ENCODE data around the gene PPP1R27.

PPP1R27 gene

DNA sequence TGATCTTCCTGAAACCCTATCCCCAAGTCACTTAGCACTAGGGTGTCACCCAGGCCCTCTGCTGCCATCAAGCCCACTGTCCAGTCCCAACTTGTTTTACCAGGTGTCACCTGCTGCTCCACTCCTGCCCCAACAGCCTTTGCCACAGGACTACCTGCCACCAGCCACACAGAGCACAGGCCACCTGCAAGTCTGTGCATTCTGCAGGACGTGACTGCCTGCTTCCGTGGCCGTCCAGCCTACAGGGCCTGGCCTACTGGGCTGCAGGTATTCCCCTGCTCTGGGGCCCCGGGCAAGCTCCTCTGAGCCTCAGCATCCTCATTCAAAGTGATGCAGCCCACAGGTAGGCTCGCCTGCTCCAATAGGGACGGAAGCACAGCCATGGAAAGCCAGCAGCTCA is 5.0 kb downstream of the PPP1R27 start:
- no peak overlapping the region for H3K9ac ChIP-seq
- H3K79me2 ChIP-seq (ENCODE audit: insufficient read depth, low read depth), result peaks cover 9% of the 10 kb centered on the region; the same call in 1 of the 2 replicates
- TF ChIP-seq, protein P1, sequence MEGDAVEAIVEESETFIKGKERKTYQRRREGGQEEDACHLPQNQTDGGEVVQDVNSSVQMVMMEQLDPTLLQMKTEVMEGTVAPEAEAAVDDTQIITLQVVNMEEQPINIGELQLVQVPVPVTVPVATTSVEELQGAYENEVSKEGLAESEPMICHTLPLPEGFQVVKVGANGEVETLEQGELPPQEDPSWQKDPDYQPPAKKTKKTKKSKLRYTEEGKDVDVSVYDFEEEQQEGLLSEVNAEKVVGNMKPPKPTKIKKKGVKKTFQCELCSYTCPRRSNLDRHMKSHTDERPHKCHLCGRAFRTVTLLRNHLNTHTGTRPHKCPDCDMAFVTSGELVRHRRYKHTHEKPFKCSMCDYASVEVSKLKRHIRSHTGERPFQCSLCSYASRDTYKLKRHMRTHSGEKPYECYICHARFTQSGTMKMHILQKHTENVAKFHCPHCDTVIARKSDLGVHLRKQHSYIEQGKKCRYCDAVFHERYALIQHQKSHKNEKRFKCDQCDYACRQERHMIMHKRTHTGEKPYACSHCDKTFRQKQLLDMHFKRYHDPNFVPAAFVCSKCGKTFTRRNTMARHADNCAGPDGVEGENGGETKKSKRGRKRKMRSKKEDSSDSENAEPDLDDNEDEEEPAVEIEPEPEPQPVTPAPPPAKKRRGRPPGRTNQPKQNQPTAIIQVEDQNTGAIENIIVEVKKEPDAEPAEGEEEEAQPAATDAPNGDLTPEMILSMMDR (conservative IDR thresholded peaks at IDR 0.05; ENCODE audit: low read depth, low read length), result no peak
- H3K4me2 ChIP-seq, result no peak overlapping the region
- H3K4me3 ChIP-seq (IDR thresholded peaks at IDR 0.05; ENCODE audit: insufficient read depth, low read depth, low read length), result no peak overlapping the region
- H4K20me1 ChIP-seq (ENCODE audit: insufficient read depth), result no peaks in the 10 kb centered on the region
- H3K36me3 ChIP-seq (ENCODE audit: insufficient read depth), result no peaks in the 10 kb centered on the region
- no peak overlapping the region for H2AFZ ChIP-seq (ENCODE audit: low read depth)
- H3K27ac ChIP-seq, result no peak overlapping the region
- peaks cover 28% of the 10 kb centered on the region for H3K4me1 ChIP-seq (ENCODE audit: low read depth, poor library complexity, severe bottlenecking)
- no peaks in the 10 kb centered on the region for H3K27me3 ChIP-seq (ENCODE audit: insufficient read depth, low read depth)

DNA sequence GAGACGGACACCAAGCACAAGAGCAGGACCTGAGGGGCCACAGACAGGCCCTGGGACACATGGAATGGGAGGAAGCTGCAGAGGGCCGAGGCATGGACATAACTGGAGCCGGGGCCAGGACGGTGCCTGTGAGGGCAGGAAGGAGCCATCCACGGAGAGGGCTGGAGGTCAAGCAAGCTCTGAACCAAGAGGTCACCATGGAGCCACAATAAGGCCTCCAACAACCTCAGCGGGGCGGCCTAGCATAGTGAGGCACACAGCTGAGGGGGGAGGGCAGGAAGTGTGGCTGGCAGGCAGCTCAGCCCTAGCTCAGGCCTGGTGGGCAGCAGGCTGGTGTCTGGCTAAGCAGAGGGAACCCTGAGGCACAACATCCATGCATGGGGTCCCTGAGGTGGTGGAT is 6.2 kb downstream of the PPP1R27 start:
- H3K9ac ChIP-seq, result no peak overlapping the region
- H2AFZ ChIP-seq (ENCODE audit: low read depth), result no peak overlapping the region
- no peaks in the 10 kb centered on the region for H3K36me3 ChIP-seq (ENCODE audit: insufficient read depth)
- no peak overlapping the region for H3K4me3 ChIP-seq (IDR thresholded peaks at IDR 0.05; ENCODE audit: insufficient read depth, low read depth, low read length)
- no peaks in the 10 kb centered on the region for H4K20me1 ChIP-seq (ENCODE audit: insufficient read depth)
- H3K27ac ChIP-seq, result no peak overlapping the region
- H3K4me2 ChIP-seq, result no peak overlapping the region
- TF ChIP-seq, protein P1 (conservative IDR thresholded peaks at IDR 0.05; ENCODE audit: low read depth, low read length), result no peak
- no peaks in the 10 kb centered on the region for H3K27me3 ChIP-seq (ENCODE audit: insufficient read depth, low read depth)
- no peaks in the 10 kb centered on the region for H3K79me2 ChIP-seq (ENCODE audit: insufficient read depth, low read depth)
- peaks cover 21% of the 10 kb centered on the region for H3K4me1 ChIP-seq (ENCODE audit: low read depth, poor library complexity, severe bottlenecking)

DNA sequence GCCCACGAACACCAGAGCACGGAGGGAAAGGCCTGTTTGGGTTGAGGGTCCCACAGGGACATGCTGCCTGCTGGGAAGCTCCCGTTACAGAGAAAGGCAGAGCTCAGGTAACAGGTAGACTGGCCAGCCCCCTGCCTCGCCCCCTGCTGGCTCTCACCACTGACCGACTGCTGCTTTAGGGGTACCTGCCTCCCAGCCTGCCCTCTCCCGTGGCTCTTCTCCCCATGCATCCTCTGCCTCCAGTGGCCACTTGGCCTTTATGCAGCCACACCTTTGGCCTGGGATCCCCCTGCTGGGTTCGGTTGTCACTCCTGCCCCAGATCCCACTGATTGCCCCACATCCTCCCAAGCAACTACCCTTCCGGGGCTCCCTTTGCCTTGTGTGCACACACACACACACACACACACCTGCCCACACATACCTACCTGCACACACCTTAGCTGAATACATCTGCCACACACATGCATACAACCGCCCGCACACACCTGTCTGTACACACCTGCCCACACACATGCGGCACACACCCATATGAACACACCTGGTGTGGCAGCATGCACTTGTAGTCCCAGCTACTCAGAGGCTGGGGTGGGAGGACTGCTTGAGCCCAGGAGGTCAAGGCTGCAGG is 8.9 kb downstream of the PPP1R27 start:
- no peak overlapping the region for H3K27ac ChIP-seq
- H3K4me1 ChIP-seq (ENCODE audit: low read depth, poor library complexity, severe bottlenecking), result peaks cover 5% of the 10 kb centered on the region

DNA sequence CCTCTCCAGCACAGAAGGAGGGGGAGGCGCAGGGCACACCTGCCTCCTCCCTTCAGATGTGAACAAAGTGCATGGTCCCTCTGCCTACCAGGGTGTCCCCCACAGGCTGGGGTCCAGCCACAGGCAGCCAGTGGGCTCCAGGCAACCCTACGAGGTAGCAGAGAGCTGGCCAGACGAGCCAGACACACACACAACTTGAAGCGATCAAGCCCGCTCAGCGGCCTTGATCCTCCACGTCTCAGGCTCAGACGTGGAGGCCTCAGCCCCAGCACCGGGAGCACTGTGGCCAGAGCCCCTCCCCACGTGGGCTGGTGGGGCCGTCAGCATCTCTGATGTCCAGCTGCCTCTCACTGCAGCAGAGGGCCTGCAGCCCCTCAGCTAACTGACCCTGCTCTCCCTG is 10.3 kb downstream of the PPP1R27 start:
- no peak overlapping the region for H2AFZ ChIP-seq (ENCODE audit: low read depth)
- H3K36me3 ChIP-seq (ENCODE audit: insufficient read depth), result no peaks in the 10 kb centered on the region
- no peaks in the 10 kb centered on the region for H3K27me3 ChIP-seq (ENCODE audit: insufficient read depth, low read depth)
- no peak overlapping the region for H3K9ac ChIP-seq
- TF ChIP-seq, protein P1 (conservative IDR thresholded peaks at IDR 0.05; ENCODE audit: low read depth, low read length), result no peak
- H3K27ac ChIP-seq, result no peak overlapping the region
- H3K4me2 ChIP-seq, result no peak overlapping the region
- H3K4me1 ChIP-seq (ENCODE audit: low read depth, poor library complexity, severe bottlenecking), result no peaks in the 10 kb centered on the region
- no peaks in the 10 kb centered on the region for H3K79me2 ChIP-seq (ENCODE audit: insufficient read depth, low read depth)
- H4K20me1 ChIP-seq (ENCODE audit: insufficient read depth), result no peaks in the 10 kb centered on the region
- no peak overlapping the region for H3K4me3 ChIP-seq (IDR thresholded peaks at IDR 0.05; ENCODE audit: insufficient read depth, low read depth, low read length)

More for the DNA sequence above, 8.9 kb downstream of the PPP1R27 start:
- Histone ChIP-seq H3K4me2 (no peak overlapping the region), H3K4me3 (IDR thresholded peaks at IDR 0.05; ENCODE audit: insufficient read depth, low read depth, low read length) (no peak overlapping the region), H2AFZ (ENCODE audit: low read depth) (no peak overlapping the region), H3K27me3 (ENCODE audit: insufficient read depth, low read depth) (no peaks in the 10 kb centered on the region), H3K36me3 (ENCODE audit: insufficient read depth) (no peaks in the 10 kb centered on the region), H4K20me1 (ENCODE audit: insufficient read depth) (no peaks in the 10 kb centered on the region), H3K79me2 (ENCODE audit: insufficient read depth, low read depth) (no peaks in the 10 kb centered on the region), H3K9ac (no peak overlapping the region)
- TF ChIP-seq, protein P1 (conservative IDR thresholded peaks at IDR 0.05; ENCODE audit: low read depth, low read length), result no peak
